CD4-positive, alpha-beta T cell (primary cell): ENCODE data around the gene WDR73. TPM values are rescaled to one million over a fixed set of nuclear protein-coding genes. Genes with fewer than 3 reads are reported as not detected.

Experiments used
- ATAC-seq: fragments of 200-7000 bp; cut with Tn5 transposase; one replicate; pipeline ENCODE4 v1.10.0; 2022; ENCODE audit warnings: mild to moderate bottlenecking; ENCODE audit not compliant: poor library complexity
- CTCF ChIA-PET: fragments of 350-600 bp; sonication (Branson Sonifier 250); formaldehyde crosslinking; loops from one replicate; lab custom pipeline; 2021; ENCODE audit warnings: antibody characterized with exemption, inconsistent platforms; lab: Charles Lee
- POLR2A ChIA-PET: fragments of 350-600 bp; sonication (Branson Sonifier 250); formaldehyde crosslinking; loops from one replicate; lab custom pipeline; 2021; ENCODE audit warnings: antibody characterized with exemption, inconsistent platforms; lab: Charles Lee
- DNase-seq, 14 experiments: peaks; one replicate each; pipeline ENCODE4 v3.0.0-alpha.2; 2013 to 2020; ENCODE audit warnings: mixed read lengths in 2 of 14
- H3K27ac ChIP-seq, 2 donors: one replicate each; pipeline versions ENCODE4 v1.5.1 to v1.7.0; 2013; ENCODE audit warnings: low read length in 2 of 2, low read depth in 1 of 2, mild to moderate bottlenecking in 1 of 2
- H3K27me3 ChIP-seq, 2 experiments: 1 replicate in 1 of 2; 2 replicates in 1 of 2; pipeline versions ENCODE4 v1.6.1 to v1.7.0; 2013; ENCODE audit warnings: low read length in 2 of 2, control low read depth in 1 of 2, mild to moderate bottlenecking in 1 of 2, moderate library complexity in 1 of 2; ENCODE audit not compliant: insufficient read depth in 2 of 2, control insufficient read depth in 1 of 2
- H3K36me3 ChIP-seq: one replicate; pipeline ENCODE4 v1.6.1; 2013; ENCODE audit warnings: low read length, control low read depth; ENCODE audit not compliant: insufficient read depth
- H3K4me1 ChIP-seq: one replicate; pipeline ENCODE4 v1.6.1; 2013; ENCODE audit warnings: low read length, control low read depth; ENCODE audit not compliant: insufficient read depth
- H3K4me3 ChIP-seq: one replicate; pipeline ENCODE4 v1.5.1; 2013; ENCODE audit warnings: mild to moderate bottlenecking, low read length, moderate library complexity
- H3K9me3 ChIP-seq, 2 experiments: 1 replicate in 1 of 2; 2 replicates in 1 of 2; pipeline versions ENCODE4 v1.6.1 to v1.7.0; 2013; ENCODE audit warnings: low read length in 2 of 2, mild to moderate bottlenecking in 2 of 2, control low read depth in 1 of 2, moderate library complexity in 1 of 2; ENCODE audit not compliant: control insufficient read depth in 1 of 2, insufficient read depth in 1 of 2
- H3K27ac Mint-ChIP-seq: one replicate; pipeline ENCODE4 v1.8.0; 2020; ENCODE audit warnings: mixed read lengths
- H3K27me3 Mint-ChIP-seq: one replicate; pipeline ENCODE4 v1.8.0; 2021; ENCODE audit warnings: mixed read lengths
- H3K36me3 Mint-ChIP-seq: one replicate; pipeline ENCODE4 v1.8.0; 2021; ENCODE audit warnings: low read depth, mixed read lengths
- H3K4me1 Mint-ChIP-seq: one replicate; pipeline ENCODE4 v1.8.0; 2021; ENCODE audit warnings: low read depth, mixed read lengths
- H3K4me3 Mint-ChIP-seq: one replicate; pipeline ENCODE4 v1.8.0; 2020; ENCODE audit warnings: mild to moderate bottlenecking, mixed read lengths
- H3K9me3 Mint-ChIP-seq: one replicate; pipeline ENCODE4 v1.8.0; 2020; ENCODE audit warnings: mixed read lengths
- CTCF ChIP-seq: fragments of 200-600 bp; IDR thresholded peaks from one replicate; pipeline ENCODE4 v1.8.0; 2022; ENCODE audit warnings: antibody characterized with exemption, mild to moderate bottlenecking
- intact Hi-C, 2 experiments: fragments of 100-400 bp; cut with DNase I in 1 of 2; cut with micrococcal nuclease in 1 of 2; formaldehyde crosslinking; loops; one replicate each; pipeline versions ENCODE4 v1.15.1 to v1.9.0; 2023 to 2025; cut with DNase I, micrococcal nuclease
- total RNA-seq, 174 experiments: library from RNA in 2 of 174; stranded (reverse) in 2 of 174; gene quantifications; one replicate each; pipeline ENCODE4 v1.2.3 and lab custom pipeline; 2021 to 2026

The WDR73 gene
- total RNA-seq, 2 experiments from 2014 or later = 17.8 to 23.7 TPM

GRCh38 chr15:84661001-84661400, 6.9 kb upstream of the WDR73 start:
- ChIA-PET CTCF (interaction anchor here (0.7 kb wide), 1 partner anchor 175 kb away, joined by 3 read pairs; no protein-coding TSS in a partner anchor), POLR2A (interaction anchor here (0.5 to 1.0 kb wide), 3 partner anchors 46 to 57 kb away, joined by 3 read pairs; no protein-coding TSS in a partner anchor)
- Histone ChIP-seq H3K4me3 (no peak overlapping the region), H3K27me3 (no peaks in the 10 kb centered on the region), H3K9me3 (no peaks in the 10 kb centered on the region), H3K4me1 (peaks cover 22% of the 10 kb centered on the region), H3K36me3 (peaks cover 10% of the 10 kb centered on the region), H3K27ac (no peak overlapping the region)
- no peak for DNase-seq
- intact Hi-C loops = no loop called here
- H3K27ac Mint-ChIP-seq = no peak overlapping the region
- H3K4me1 Mint-ChIP-seq = peaks cover 21% of the 10 kb centered on the region
- H3K36me3 Mint-ChIP-seq = peaks cover 16% of the 10 kb centered on the region
- no peak overlapping the region for H3K4me3 Mint-ChIP-seq
- H3K27me3 Mint-ChIP-seq = no peaks in the 10 kb centered on the region
- TF ChIP-seq CTCF = no peak
- ATAC-seq = no peak
- no peaks in the 10 kb centered on the region for H3K9me3 Mint-ChIP-seq

GRCh38 chr15:84659904-84660781, 6.1 kb upstream of the WDR73 start:
- H3K9me3 Mint-ChIP-seq = no peaks in the 10 kb centered on the region
- TF ChIP-seq CTCF = no peak
- Histone ChIP-seq H3K36me3 (peaks cover 2% of the 10 kb centered on the region), H3K9me3 (no peaks in the 10 kb centered on the region), H3K27ac (no peak overlapping the region), H3K4me1 (peaks cover 27% of the 10 kb centered on the region), H3K4me3 (no peak overlapping the region), H3K27me3 (no peaks in the 10 kb centered on the region)
- H3K4me3 Mint-ChIP-seq = peak overlapping the region; percentile 62
- H3K4me1 Mint-ChIP-seq = peaks cover 27% of the 10 kb centered on the region
- peaks cover 9% of the 10 kb centered on the region for H3K36me3 Mint-ChIP-seq
- ATAC-seq (no peak), DNase-seq (no peak)
- ChIA-PET CTCF (interaction anchor here (1.0 to 1.5 kb wide), 3 partner anchors 47 to 72 kb away, joined by 3 to 5 read pairs (median 3); no protein-coding TSS in a partner anchor), POLR2A (interaction anchor here (0.6 to 3.5 kb wide), 5 partner anchors 29 to 87 kb away, joined by 3 to 37 read pairs (median 11); partner anchors contain the start of gene SEC11A)
- H3K27me3 Mint-ChIP-seq = no peaks in the 10 kb centered on the region
- intact Hi-C loops = loop anchor here (5.0 to 10.0 kb wide), 3 partner anchors 73 to 1135 kb away; partner anchors contain the start of gene KLHL25 (in 1 of the 2)
- H3K27ac Mint-ChIP-seq = peak overlapping the region; percentile 73

- no peak for TF ChIP-seq CTCF
- peak overlapping the region; percentile 86 for H3K4me3 Mint-ChIP-seq
- no peaks in the 10 kb centered on the region for H3K27me3 Mint-ChIP-seq
- no peaks in the 10 kb centered on the region for H3K9me3 Mint-ChIP-seq
- peaks cover 4% of the 10 kb centered on the region for H3K36me3 Mint-ChIP-seq
- H3K9me3 ChIP-seq = no peaks in the 10 kb centered on the region
- peak overlapping the region; percentile 61 for H3K4me3 ChIP-seq
- H3K4me1 Mint-ChIP-seq = peaks cover 37% of the 10 kb centered on the region
- intact Hi-C loops = loop anchor here (1.0 to 10.0 kb wide), 4 partner anchors 72 to 1136 kb away; partner anchors contain the start of gene KLHL25 (in 1 of the 2)
- peak overlapping the region; percentile 73 for H3K27ac Mint-ChIP-seq
- H3K4me1 ChIP-seq = peaks cover 36% of the 10 kb centered on the region
- DNase-seq (peak in 1 of 14 experiments; percentile 11), ATAC-seq (no peak)
- peak overlapping the region in 1 of 2 donors; percentile 65 for H3K27ac ChIP-seq
- no peaks in the 10 kb centered on the region for H3K36me3 ChIP-seq
- no peaks in the 10 kb centered on the region for H3K27me3 ChIP-seq
- ChIA-PET CTCF (interaction anchor here (0.7 to 1.9 kb wide), 15 partner anchors 8 to 664 kb away, joined by 3 to 13 read pairs (median 4); partner anchors contain the start of genes SEC11A and ZNF592), POLR2A (interaction anchor here (0.7 to 3.5 kb wide), 18 partner anchors 10 to 147 kb away, joined by 3 to 37 read pairs (median 4); partner anchors contain the start of genes SEC11A and ZSCAN2)
Measured at GRCh38 chr15:84658788-84659411, 4.8 kb upstream of the WDR73 start.
